Astrocyte of the hippocampus (primary cell): ENCODE data around the gene CDSN.
"Not testable (repeated sequence)": the region's sequence is repeated elsewhere in the genome, so short reads cannot be mapped to it uniquely, and the experiment has no call there.

Experiments
- DNase-seq: peaks from one replicate; pipeline ENCODE4 v3.0.0; 2011; ENCODE audit warnings: low read depth, low spot score

The CDSN gene, protein sequence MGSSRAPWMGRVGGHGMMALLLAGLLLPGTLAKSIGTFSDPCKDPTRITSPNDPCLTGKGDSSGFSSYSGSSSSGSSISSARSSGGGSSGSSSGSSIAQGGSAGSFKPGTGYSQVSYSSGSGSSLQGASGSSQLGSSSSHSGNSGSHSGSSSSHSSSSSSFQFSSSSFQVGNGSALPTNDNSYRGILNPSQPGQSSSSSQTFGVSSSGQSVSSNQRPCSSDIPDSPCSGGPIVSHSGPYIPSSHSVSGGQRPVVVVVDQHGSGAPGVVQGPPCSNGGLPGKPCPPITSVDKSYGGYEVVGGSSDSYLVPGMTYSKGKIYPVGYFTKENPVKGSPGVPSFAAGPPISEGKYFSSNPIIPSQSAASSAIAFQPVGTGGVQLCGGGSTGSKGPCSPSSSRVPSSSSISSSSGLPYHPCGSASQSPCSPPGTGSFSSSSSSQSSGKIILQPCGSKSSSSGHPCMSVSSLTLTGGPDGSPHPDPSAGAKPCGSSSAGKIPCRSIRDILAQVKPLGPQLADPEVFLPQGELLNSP

DNA sequence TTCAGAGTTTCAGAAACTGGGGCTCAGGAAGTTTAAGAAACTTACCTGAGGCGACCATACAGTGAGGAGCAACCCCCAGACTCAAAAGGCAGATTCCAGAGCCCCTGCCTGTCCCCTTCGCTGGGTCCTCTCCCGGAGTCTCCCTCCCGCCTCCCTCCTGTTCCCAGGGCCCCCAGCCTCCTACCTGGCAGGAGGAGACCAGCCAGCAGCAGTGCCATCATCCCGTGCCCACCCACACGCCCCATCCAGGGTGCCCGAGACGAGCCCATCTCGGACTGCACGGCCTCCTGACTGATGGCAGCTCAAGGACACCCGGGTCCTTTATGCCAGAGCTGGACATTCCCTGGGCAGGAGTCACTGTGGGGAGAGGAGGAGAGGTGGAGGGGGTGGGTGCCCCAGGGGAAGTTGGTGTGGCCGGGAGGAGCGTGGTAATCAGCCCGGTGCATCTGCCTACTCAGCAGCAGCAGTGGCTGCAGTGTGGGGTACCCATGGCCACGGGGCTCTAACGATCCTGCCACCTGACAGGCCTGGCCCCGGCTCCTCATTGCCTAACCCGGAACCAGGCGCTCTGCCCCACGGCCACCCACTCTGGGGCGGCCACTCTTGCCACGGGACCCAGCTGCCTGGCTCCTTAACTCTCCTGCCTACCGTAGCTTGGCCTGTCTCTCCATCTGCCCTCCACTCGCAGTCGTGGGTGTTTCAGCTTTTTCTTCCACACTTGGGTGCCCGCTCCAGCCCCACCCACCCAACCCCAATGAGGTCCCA is at the start of gene CDSN:
CDSN (minus strand) TSS at position 296 of the 765 bp plus-strand sequence; CDS start at position 269, 27 bp downstream.
- DNase-seq: no peak

DNA sequence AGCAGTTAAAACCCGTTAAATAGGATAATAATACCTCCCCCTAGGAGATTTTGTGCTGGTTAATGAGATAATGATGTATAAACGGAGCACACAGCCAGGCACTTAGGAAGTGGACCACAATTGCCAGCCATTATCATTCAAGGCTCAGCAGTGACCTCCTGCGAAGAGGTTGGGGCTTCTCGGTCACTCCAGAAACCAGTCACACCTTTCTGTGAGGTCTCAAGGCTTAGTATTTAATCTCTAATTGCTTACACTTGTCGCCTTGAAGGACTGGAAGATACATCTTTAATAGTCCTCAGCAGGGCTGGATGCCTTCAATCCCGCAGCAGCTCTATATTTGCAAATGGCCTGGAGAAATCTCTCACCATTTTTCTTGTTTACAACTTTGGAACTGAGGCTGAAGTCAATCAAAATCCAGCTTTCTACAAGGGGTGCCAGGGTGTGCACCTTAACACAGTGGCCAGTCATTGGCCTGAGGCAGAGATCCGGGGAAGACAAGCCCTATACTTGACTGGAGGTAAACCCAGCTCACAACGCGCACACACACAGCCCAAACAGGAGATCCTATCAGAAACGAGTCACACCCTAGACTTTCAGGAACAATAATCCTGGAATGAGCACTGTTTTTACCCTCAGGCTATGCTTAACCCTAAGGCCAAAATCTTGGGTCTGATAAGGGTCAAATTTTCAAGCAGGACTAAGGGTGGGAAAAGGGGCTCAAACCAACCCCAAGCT is 49.0 kb upstream of the CDSN start:
- DNase-seq: no peak

DNA sequence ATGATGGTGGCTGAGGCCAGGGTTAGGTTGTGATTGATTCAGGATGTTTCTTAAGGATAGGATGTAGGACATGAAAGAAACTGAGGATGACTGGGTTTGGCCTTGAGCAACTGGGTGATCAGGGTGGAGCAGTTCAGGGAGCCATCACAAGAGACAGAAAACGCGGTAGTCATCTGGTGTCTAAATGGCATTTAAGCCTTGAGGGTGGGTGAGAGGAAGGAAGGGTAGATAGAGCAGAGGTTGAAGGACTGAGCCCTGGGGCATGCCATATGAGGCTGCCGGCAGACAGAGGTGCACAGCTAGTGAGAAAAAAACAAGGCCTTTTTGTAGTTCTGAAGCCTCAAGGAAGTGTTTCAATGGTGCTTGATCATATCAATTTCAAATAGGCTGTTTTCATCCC is 48.4 kb upstream of the CDSN start:
- no peak for DNase-seq

DNA sequence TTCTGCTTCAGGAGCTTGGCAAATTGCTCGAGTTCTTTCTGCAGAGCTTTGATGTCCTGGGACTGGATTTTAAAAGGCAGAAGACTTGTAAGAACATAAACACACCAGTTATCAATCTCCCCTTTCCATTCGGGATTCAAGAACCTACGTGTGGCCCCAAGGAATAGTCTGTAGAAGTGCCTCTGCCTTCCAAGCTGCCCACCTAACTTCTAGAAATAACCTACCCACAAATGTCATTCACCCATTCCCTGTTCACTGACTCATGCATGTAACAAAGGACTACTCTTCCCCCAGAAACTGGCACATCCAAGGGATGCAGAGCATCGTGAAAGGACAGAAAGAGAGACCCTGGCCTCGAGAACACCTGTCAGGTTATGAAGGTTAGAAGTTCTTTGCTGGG is 45.7 kb upstream of the CDSN start:
- DNase-seq: no peak

DNA sequence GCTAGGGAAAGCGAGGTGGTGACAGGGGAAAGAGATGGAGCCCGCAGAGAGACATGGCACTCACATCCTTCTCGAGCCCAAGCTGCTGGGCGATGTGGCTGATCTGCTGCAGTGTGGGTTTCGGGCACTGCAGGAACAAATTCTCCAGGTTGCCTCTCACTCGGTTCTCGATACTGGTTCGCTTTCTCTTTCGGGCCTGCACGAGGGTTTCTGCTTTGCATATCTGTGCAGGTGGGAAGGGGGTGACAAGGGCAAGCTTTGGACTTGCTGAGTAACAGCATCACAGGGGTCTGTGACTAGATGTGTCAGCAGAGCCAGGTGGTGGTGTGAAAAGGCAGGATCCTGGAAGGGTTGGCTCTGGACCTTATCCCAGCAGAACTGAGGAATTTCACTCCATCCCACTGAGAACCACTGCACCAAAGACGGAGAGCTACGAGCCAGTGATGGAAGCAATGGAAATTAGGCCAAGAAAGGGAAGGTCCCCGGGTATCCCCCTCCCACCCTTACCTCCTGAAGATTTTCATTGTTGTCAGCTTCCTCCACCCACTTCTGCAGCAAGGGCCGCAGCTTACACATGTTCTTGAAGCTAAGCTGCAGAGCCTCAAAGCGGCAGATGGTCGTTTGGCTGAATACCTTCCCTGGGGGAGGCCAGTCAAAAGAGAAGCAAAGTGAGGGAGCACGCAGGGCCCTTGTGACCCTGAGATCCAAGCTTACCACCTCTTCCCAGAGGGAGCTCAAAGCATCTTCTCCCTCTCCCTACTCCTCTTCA is 45.0 kb upstream of the CDSN start:
- not testable (repeated sequence) for DNase-seq

DNA sequence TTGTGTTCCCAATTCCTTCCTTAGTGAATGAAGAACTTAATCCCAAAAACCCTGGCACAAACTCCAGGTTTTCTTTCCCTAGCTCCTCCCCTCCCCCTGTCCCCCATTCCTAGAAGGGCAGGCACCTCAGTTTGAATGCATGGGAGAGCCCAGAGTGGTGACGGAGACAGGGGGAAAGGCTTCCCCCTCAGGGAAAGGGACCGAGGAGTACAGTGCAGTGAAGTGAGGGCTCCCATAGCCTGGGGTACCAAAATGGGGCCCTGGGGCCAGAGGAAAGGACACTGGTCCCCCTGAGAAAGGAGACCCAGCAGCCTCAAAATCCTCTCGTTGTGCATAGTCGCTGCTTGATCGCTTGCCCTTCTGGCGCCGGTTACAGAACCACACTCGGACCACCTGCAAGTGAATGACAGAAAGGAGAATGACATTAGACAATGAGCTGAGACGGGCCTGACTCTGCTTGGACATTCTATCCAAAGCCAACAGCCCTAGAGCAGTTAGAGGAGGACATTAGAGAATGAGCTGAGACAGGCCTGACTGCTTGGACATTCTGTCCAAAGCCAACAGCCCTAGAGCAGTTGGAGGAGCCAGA is 44.3 kb upstream of the CDSN start:
- DNase-seq: not testable (repeated sequence)

DNA sequence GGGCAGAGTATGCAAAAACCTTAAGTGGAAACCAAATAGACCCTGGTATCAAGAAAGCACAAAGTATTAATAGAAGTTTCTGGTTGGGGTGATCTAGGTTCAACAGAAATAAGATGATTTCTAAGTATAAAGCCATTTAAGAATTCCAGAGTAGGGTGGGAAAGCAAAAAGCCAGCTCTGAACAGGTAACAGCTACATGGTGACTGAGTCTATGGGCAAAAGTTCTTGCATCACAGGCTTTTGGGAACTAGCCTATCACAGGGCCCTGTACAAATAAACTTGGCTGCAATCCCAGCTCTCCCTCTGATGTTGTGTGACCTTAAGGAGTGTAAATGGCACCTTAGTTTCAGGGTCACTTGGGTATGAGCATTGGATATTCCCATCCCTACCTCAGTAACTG is 43.7 kb upstream of the CDSN start:
- no peak for DNase-seq

DNA sequence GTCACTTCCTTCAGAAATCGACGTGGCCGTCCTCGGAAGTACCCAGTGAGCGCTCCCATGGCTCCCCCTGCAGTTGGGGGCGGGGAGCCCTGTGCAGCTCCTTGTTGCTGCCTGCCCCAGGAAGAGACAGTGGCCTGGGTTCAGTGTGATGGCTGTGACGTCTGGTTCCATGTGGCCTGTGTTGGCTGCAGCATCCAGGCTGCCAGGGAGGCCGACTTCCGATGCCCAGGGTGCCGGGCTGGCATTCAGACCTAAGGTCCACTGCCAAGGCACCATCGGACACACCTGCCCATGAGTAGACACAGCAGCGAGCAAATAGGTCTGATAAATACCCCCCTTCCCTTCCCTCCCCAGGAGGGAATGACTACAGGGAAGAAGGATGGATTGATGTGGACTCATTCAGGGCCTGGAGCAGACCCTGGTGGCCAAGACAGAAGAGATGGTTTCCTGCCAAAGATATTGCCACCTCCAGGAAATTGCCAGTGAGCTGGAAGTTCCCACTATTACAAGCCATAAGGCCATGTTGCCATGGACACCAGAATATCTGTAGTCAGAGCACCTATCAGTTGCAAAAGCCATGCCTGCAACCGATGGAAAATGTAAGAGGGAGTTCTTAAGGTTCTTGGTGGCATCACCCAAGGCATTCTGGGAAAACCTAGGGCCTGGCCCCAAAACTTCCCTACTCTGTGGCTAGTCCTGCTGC is 42.4 kb upstream of the CDSN start:
- no peak for DNase-seq

DNA sequence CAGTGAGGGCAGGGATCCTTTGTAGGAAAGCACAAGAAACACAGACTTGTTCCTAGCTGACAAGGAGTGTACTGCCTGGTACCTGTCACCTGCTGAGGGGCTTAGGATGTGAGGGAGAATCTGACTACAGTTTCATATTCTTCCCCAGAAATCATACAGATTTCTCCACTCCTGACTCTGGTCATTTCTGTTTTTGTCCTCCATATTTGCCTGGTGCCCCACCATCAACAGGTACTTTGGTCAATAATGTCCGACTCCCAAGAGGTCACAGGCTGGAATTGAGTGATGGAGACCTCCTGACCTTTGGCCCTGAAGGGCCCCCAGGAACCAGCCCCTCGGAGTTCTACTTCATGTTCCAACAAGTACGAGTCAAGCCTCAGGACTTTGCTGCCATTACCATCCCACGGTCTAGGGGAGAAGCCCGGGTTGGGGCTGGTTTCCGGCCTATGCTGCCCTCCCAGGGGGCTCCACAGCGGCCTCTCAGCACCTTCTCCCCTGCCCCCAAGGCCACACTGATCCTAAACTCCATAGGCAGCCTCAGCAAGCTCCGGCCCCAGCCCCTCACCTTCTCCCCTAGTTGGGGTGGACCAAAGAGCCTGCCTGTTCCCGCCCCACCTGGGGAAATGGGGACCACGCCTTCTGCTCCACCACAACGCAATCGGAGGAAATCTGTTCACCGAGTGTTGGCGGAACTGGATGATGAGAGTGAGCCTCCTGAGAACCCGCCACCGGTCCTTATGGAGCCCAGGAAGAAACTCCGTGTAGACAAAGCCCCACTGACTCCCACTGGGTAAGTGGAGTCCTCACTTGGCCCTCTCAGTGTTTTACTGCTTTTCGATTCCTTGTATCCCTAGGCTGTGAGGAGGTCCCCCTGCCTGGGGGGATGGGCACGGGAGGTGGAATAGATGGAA is 41.2 kb upstream of the CDSN start:
- no peak for DNase-seq

DNA sequence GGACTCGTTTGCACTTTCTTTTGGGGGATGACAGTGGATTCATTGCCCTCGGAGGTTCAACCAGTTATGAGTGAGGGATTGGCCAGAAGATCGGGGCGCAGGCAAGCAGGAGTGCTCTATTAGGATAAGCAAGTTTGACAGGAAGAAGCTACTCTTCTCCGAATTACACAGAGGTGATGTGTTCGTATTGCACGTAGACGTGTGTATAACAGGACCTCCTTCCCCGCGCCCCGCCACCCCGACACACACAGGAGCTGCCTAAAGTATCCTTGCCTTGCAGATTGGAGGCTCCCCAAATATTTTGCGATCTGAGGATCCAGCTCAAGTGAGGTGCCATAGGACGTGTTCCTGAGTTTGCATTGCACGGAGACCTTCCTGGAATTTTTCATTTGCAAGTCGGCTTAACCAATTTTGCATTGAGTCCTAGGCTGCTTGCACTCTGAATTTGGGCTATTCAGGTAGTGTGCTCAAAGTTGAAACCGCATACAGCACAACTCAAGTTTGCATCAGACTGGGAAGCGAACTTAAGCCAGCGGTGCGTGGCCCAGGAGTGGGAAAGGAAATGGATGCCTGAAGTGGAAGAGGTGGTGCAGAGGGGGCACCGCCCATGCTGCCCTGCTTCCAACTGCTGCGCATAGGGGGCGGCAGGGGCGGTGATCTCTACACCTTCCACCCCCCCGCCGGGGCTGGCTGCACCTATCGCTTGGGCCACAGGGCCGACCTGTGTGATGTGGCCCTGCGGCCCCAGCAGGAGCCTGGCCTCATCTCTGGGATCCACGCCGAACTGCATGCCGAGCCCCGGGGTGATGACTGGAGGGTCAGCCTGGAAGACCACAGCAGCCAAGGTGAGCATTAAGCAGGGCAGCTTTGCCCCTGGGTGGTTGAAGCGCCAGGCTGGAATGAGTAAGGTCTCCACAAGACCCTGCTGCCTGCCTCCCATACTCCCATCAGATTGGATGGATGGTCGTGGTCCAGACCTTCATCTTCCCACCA is 38.9 kb upstream of the CDSN start:
- peak; percentile 24 for DNase-seq

DNA sequence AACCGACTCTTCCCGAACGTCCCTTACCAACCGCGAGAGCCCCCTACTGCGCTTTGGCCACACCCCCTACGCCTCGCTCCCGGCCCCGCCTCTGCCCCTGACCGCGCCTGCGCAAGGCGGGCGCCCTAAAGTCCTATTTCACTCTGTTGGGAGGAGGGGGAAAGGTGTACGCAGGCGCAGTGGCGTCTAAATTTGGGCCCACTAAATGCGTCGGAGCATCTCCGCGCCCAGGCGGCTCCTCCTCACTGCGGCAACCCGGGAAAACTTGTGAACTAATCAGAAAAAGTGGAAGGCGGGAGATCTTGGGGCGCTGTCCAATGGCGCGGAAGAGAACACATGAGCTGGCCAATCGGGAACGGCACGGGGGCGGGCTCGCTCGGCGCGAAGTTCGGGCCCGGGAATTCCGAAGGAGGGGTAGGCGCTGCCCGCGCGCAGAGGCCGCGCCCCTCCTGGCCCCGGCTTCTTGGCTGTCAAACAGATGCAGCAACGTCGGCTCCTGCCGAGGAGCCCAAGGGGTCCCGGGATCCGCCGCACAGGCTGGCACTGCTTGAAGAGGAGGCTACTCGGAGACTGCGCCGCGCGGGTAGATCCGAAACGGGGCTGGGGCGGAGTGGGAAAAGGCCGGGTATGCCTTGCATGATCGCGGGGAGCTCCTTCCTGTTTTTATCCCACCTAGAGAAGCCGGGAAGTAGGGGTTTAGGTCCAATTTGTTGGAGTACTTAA is 38.1 kb upstream of the CDSN start, which contains the start of gene TCF19:
TCF19 (plus strand) TSS at position 450 of the 723 bp plus-strand sequence. CDS start 881 bp downstream, outside the sequence.
- DNase-seq: peak; percentile 100

DNA sequence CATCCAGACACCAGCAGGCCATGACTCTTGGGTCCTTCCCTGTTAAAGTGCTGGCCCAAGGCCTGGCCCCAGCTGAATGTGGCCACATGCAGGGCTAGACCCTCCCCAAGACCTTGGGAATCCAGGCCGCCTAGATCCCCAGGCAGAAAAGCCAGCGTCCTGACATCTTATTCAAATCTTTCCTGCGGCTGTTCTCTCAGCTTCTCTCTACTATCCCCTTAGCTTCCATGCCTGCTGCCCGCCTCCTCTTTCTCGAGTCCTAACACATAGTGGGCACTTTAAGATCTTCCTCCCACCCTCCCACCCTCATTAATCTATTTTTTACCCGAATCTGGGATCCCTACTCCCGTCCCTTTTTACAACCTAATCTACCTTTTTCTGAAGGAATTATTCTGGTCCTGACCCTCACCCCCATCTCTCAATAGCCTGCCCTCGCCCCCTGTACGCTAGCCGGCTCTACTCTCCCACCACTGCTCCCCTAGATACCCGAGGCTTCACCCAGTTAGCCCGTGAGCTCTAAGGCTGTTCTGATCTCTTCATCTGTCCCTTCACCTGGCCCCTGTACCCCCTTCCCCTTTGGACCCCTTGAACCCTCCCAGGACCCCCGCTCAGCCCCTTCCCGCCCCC is 37.4 kb upstream of the CDSN start, which contains the start of gene CCHCR1:
CCHCR1 (minus strand) TSS at position 290 of the 627 bp plus-strand sequence; CDS start at position 88, 202 bp downstream.
- DNase-seq: no peak

DNA sequence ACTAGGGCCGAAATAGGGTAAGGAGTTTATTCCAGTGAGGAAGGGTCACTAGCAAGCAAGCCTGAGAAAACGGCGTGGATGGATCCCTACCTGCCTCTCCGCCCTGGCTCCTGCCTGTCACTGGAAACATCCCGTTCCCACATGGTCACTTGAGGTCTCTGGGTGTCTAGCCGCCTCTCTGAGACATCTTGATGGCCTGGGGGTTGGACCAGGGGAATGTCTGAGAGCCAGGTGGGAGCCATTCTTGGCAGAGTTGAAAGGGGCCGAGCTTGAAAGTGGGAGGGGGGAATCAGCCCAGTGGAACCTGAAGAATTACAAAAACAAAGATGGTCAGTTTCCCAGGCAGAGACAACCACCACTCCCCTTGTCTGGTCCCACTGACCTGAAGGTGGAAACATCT is 36.4 kb upstream of the CDSN start:
- DNase-seq: no peak

DNA sequence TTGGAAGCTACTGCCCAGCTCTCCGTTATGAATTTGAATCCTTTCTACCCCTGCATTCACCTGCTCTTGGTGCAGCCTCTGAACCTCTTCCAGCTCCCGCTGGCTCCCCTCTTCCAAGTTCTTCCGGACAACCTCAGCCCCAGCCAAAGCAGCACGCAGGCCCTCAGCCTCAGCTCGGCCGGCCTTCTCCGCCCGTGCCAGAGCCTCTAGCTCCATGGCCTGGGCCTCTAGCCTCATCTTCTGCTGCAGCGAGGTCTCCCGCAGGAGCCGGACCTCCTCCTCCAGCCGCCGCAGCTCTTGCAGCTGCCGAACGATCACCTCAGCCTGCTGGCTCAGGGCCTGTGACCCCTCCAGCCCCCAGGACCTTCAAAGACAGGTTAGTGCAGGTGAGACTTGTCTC is 34.2 kb upstream of the CDSN start:
- no peak for DNase-seq

DNA sequence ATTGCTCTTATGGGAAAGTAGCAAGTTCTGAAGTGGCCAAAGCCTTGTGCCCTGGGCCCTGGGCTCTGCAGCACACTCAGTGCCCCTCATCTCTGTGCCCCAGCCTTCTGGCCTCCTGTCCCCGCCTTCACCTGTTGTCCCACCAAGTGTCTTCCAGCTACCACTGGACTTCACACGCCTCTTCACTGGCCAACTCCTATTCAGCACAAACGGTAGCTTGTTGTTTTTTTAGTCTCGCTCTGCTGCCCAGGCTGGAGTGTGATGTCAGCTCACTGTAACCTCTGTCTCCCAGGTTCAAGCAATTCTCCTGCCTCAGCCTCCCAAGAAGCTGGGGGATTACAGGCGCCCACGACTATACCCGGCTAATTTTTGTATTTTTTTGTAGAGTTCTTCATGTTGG is 32.5 kb upstream of the CDSN start:
- DNase-seq: no peak

DNA sequence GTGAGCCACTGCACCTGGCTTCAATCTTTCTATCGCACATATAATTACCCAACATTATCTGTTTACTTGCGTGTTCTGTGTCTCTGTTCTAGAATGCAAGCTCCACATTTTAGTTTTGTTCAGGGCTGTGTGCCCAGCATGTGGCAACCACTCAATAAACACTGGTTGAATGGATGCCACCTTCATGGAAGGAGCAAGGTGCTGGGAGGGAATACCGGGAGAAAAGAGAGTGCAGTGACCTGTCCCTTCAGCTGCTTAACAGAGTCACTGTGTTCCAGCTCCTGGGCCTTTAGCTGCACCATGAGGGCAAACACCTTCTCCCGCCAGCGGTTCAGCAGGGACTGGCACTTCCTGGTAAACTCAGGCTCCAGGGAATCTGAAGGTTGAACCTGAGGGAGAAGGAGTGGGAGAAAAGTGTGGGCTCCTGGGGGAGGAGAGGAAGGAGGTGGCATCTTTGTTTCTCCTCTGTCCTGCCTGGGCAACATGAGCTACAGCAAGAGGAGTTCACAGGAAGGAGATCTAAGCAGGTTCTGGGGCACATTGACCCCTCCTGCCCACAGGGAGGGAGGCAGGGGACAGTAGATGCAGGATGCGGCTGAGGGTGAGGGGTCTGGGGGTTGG is 29.7 kb upstream of the CDSN start:
- DNase-seq: no peak
